Stomach (tissue), 9 donors: ENCODE results near the gene BRI3BP. TPM values are rescaled to one million over a fixed set of nuclear protein-coding genes. Genes with fewer than 3 reads are reported as not detected.
"Not testable (repeated sequence)": the region's sequence is repeated elsewhere in the genome, so short reads cannot be mapped to it uniquely, and the experiment has no call there.

Experiments used
- DNase-seq, 2 donors: peaks; one replicate each; pipeline versions ENCODE4 v3.0.0 to v3.0.0-alpha.2; 2013 to 2019
- H3K27ac ChIP-seq, 5 donors: fragments of 200-600 bp in 4 of 5; sonication (generic) in 4 of 5; one replicate each; pipeline ENCODE4 v1.5.1; 2013 to 2019; ENCODE audit warnings: mild to moderate bottlenecking in 1 of 5, moderate library complexity in 1 of 5
- H3K27me3 ChIP-seq, 3 donors: fragments of 200-600 bp; sonication (generic); one replicate each; pipeline ENCODE4 v1.5.1; 2017 to 2019; ENCODE audit warnings: mixed run types in 1 of 3
- H3K36me3 ChIP-seq, 4 donors: fragments of 200-600 bp; sonication (generic); 1 replicate in 3 of 4; 2 replicates in 1 of 4; pipeline ENCODE4 v1.5.1; 2016 to 2019
- H3K4me1 ChIP-seq, 4 donors: fragments of 200-600 bp; sonication (generic); one replicate each; pipeline ENCODE4 v1.5.1; 2016 to 2019
- H3K4me3 ChIP-seq, 4 donors: fragments of 200-600 bp; sonication (generic) in 3 of 4; one replicate each; pipeline ENCODE4 v1.5.1; 2016 to 2019; ENCODE audit warnings: mild to moderate bottlenecking in 1 of 4
- H3K9me3 ChIP-seq, 4 donors: fragments of 200-600 bp; sonication (generic); one replicate each; pipeline ENCODE4 v1.5.1; 2016 to 2019
- EP300 ChIP-seq: sonication (generic); formaldehyde crosslinking; IDR thresholded peaks from one replicate; pipeline ENCODE4 v1.6.1; 2017; ENCODE audit warnings: antibody characterized with exemption
- POLR2A ChIP-seq, 4 donors: fragments of 450-650 bp; IDR thresholded peaks; one replicate each; pipeline ENCODE4 v1.6.1; 2016; ENCODE audit warnings: antibody characterized with exemption in 4 of 4, control low read depth in 2 of 4, mild to moderate bottlenecking in 1 of 4, moderate library complexity in 1 of 4
- POLR2AphosphoS5 ChIP-seq, 3 donors: sonication (generic); formaldehyde crosslinking; IDR thresholded peaks; one replicate each; pipeline ENCODE4 v1.6.1; 2016; ENCODE audit warnings: antibody characterized with exemption in 3 of 3
- WGBS, 5 donors: extraction: QIAGEN DNeasy Blood & Tissue Kit in 3 of 5; methylation state at CpG; one replicate each; pipeline versions ENCODE4 v1.1.5 to v1.1.7; 2013 to 2018; 5-methylcytosine and 5-hydroxymethylcytosine counted together
- intact Hi-C: fragments of 100-400 bp; cut with DNase I; formaldehyde crosslinking; loops from one replicate; pipeline ENCODE4 v1.15.1; 2023; ENCODE audit warnings: low total_unique reads
- polyA plus RNA-seq, 3 donors: library from polyadenylated mRNA; stranded (reverse); fragments of 200-250 nt; gene quantifications; one replicate each; pipeline ENCODE4 v1.2.3, GENCODE V29; 2013
- total RNA-seq, 5 donors: library from RNA; depleted of rRNA; stranded (reverse); fragments of >200 nt; gene quantifications; one replicate each; pipeline versions ENCODE4 v1.1.0 to v1.2.3, GENCODE V29; 2014 to 2016
- TF ChIP-seq, protein P1 (sequence below), 7 experiments: fragments of 450-650 bp in 4 of 7; fragments of 200-600 bp in 3 of 7; sonication (generic) in 3 of 7; IDR thresholded peaks; one replicate each; pipeline ENCODE4 v1.5.1; 2016 to 2019; ENCODE audit warnings: antibody characterized with exemption in 7 of 7, control low read depth in 2 of 7, mild to moderate bottlenecking in 1 of 7
- donor health status: healthy with polysubstance abuse.
- donor health status: Bipolar disorder and iron deficiency.
- donor health status: healthy.

BRI3BP gene
- total and polyA plus RNA-seq, 8 donors, result 1.2 to 24.3 (median 4.1) TPM

DNA sequence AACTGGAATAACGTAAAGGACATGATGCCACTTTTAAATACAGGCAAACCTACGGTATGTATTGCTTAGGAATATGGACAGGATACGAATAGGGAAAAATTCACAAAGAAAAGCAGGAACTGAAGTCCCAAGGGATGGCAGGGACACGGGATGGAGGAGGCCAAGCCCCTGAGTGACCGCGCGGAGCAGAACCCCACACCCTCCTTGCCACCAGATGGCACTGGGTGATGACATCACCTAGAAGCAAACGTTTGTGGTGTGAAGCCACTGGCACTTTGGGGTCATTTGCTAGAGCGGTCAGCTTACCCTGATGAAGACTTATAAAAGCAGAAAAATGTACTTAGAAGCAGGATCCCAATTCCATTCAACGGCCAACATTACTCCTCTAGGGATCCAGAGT lies 13.9 kb upstream of the BRI3BP start:
- TF ChIP-seq POLR2A (IDR thresholded peaks at IDR 0.05), result no peak
- no peak for TF ChIP-seq POLR2AphosphoS5 (IDR thresholded peaks at IDR 0.05)
- TF ChIP-seq EP300, result no peak
- TF ChIP-seq, protein P1, sequence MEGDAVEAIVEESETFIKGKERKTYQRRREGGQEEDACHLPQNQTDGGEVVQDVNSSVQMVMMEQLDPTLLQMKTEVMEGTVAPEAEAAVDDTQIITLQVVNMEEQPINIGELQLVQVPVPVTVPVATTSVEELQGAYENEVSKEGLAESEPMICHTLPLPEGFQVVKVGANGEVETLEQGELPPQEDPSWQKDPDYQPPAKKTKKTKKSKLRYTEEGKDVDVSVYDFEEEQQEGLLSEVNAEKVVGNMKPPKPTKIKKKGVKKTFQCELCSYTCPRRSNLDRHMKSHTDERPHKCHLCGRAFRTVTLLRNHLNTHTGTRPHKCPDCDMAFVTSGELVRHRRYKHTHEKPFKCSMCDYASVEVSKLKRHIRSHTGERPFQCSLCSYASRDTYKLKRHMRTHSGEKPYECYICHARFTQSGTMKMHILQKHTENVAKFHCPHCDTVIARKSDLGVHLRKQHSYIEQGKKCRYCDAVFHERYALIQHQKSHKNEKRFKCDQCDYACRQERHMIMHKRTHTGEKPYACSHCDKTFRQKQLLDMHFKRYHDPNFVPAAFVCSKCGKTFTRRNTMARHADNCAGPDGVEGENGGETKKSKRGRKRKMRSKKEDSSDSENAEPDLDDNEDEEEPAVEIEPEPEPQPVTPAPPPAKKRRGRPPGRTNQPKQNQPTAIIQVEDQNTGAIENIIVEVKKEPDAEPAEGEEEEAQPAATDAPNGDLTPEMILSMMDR (IDR thresholded peaks at IDR 0.05), result no peak
- Histone ChIP-seq H3K27me3 (no peaks in the 10 kb centered on the region), H3K36me3 (peaks cover 80 to 100% (median 100%) of the 10 kb centered on the region in 4 donors), H3K4me1 (no peaks in the 10 kb centered on the region), H3K27ac (no peak overlapping the region), H3K4me3 (no peak overlapping the region), H3K9me3 (no peaks in the 10 kb centered on the region)
- intact Hi-C loops, result no loop called here
- no peak for DNase-seq
- WGBS, 5 donors, result 78 to 86% (median 83%) methylated on average over 10 of the region's 10 CpGs

- WGBS, 5 donors, result 92 to 98% (median 93%) methylated on average over 35 to 41 of the region's 41 CpGs
Measured at GRCh38 chr12:124980098-124980892, 13.2 kb upstream of the BRI3BP start.

GRCh38 chr12:124986876-124987275 lies 6.6 kb upstream of the BRI3BP start:
- peaks cover 8 to 25% (median 19%) of the 10 kb centered on the region in 4 donors for H3K4me1 ChIP-seq
- H3K27ac ChIP-seq, DNase-seq, H3K4me3 ChIP-seq, intact Hi-C loops, H3K9me3 ChIP-seq, H3K27me3 ChIP-seq: not testable (repeated sequence)
- WGBS, 5 donors, result 91 to 97% (median 95%) methylated on average over 15 of the region's 15 CpGs
- peaks cover 14 to 52% (median 47%) of the 10 kb centered on the region in 4 donors for H3K36me3 ChIP-seq

More at GRCh38 chr12:124980098-124980892, 13.2 kb upstream of the BRI3BP start:
- H3K4me3 ChIP-seq, result no peak overlapping the region
- TF ChIP-seq POLR2A (IDR thresholded peaks at IDR 0.05) (no peak), EP300 (no peak), POLR2AphosphoS5 (IDR thresholded peaks at IDR 0.05) (no peak)
- TF ChIP-seq, protein P1 (IDR thresholded peaks at IDR 0.05), result no peak
- H3K27me3 ChIP-seq, result no peaks in the 10 kb centered on the region
- H3K36me3 ChIP-seq, result peaks cover 73 to 100% (median 100%) of the 10 kb centered on the region in 4 donors
- DNase-seq, result no peak
- H3K9me3 ChIP-seq, result no peaks in the 10 kb centered on the region
- no peak overlapping the region for H3K27ac ChIP-seq
- no peaks in the 10 kb centered on the region for H3K4me1 ChIP-seq
- intact Hi-C loops, result no loop called here

GRCh38 chr12:124992874-124993625 lies 395 bp upstream of the BRI3BP start:
- no peaks in the 10 kb centered on the region for H3K9me3 ChIP-seq
- peak; percentile 80 to 93 for DNase-seq
- TF ChIP-seq EP300, result no peak
- TF ChIP-seq, protein P1 (IDR thresholded peaks at IDR 0.05), result peak in 3 of 7 experiments; percentile 16 to 35 (median 18)
- no peak for TF ChIP-seq POLR2A (IDR thresholded peaks at IDR 0.05)
- TF ChIP-seq POLR2AphosphoS5 (IDR thresholded peaks at IDR 0.05), result peak in 1 of 3 donors; percentile 63
- intact Hi-C loops, result no loop called here
- WGBS, 5 donors, result 0 to 1% (median 1%) methylated on average over 22 to 35 of the region's 35 CpGs
- no peaks in the 10 kb centered on the region for H3K36me3 ChIP-seq
- peaks cover 23 to 48% (median 36%) of the 10 kb centered on the region in 4 donors for H3K4me1 ChIP-seq
- peak overlapping the region; percentile 70 to 86 (median 80) for H3K27ac ChIP-seq
- H3K27me3 ChIP-seq, result no peaks in the 10 kb centered on the region
- H3K4me3 ChIP-seq, result peak overlapping the region; percentile 61 to 98 (median 74)
